HL-60 (cell line): Measurements from ENCODE around the gene VSX1.

Experiments used
- CTCF ChIP-seq: IDR thresholded peaks from one replicate; pipeline ENCODE4 v1.5.1; 2011; ENCODE audit warnings: low read length, control low read depth, inconsistent platforms; ENCODE audit not compliant: insufficient read depth
- GABPA ChIP-seq: IDR thresholded peaks from 2 replicates; pipeline ENCODE4 v1.6.1; 2012; ENCODE audit warnings: low read depth
- POLR2AphosphoS5 ChIP-seq: IDR thresholded peaks from 2 replicates; pipeline ENCODE4 v1.6.1; 2012; ENCODE audit warnings: low read depth
- REST ChIP-seq: IDR thresholded peaks from 2 replicates; pipeline ENCODE4 v1.6.1; 2012; ENCODE audit warnings: low read depth; ENCODE audit not compliant: insufficient replicate concordance

GRCh38 chr20:25117990-25118389 lies 36.0 kb upstream of the VSX1 start:
- TF ChIP-seq CTCF (no peak), GABPA (no peak), REST (no peak), POLR2AphosphoS5 (no peak)
